Activated CD8-positive, alpha-beta memory T cell treated with anti-CD3 and anti-CD28 coated beads, Interleukin-2, amount 50 U/mL, for 48 hours (primary cell): Measurements from ENCODE around the gene MSANTD2.

Source experiments
- DNase-seq: peaks from one replicate; pipeline ENCODE4 v3.0.0-alpha.2; 2020

Gene MSANTD2

GRCh38 chr11:124728134-124728533, 72.1 kb downstream of the MSANTD2 start:
- DNase-seq: no peak

- no peak for DNase-seq
These were observed 72.7 kb downstream of the MSANTD2 start for GRCh38 chr11:124727474-124727873.

GRCh38 chr11:124725719-124726105, 74.5 kb downstream of the MSANTD2 start:
- DNase-seq: no peak

DNA sequence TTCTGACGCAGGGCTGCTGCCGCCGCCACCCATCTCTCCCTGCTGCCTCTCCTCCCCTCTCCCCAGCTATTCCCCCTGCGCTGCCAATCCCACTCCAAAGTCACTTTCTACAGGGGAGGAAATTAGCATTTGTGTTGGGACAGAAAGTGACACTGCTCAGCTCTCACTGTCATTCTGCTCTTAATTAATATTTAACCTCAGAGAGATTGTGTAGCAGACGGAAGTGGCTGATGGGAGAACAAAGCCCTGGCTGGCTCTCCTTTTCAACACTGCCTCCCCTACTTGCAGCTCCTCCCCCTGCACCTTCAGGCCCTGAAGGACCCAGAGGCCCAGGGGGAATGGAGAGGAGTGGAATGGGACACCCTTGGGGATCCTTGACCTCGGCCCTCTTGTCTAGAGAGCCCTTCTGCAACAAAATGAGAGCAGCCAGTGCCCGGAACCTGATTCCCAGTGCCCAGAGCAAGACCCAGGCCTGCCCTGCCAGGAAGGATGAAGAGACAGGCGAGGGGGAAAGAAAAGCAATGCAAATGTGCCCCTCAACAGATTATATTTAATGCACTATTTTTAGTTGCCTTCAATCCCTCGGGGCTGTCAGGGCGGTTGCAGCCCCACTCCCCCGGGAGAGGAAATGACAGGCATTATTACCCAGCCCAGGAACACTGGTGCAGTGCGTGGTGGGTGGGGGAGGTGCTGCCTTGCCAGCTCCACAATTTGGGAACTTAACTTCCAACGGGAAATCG, 75.1 kb downstream of the MSANTD2 start:
- no peak for DNase-seq

DNA sequence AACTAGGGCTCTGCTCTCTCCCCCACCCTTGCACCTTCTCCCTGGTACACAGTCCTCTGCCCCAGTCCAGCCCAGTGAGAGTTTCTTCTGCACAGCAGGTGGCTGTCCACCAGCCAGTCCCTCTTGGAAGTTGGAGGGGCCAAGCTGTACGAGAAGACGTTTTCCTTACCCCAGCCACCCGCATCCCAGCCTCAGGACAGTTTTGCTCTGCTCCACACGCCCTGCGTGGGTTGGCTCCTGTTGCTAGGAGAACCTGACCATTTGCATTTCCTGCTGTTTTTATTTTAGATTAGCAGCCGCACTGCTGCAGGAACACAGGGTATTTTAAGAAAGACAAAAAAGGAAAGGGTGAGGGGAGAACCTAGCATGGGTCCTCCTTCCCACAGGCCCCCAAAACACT, 78.0 kb downstream of the MSANTD2 start:
- no peak for DNase-seq

- DNase-seq: no peak
These were observed 80.7 kb downstream of the MSANTD2 start for GRCh38 chr11:124719534-124719933.

- DNase-seq: no peak
These were observed 81.4 kb downstream of the MSANTD2 start for GRCh38 chr11:124718801-124719200.

DNA sequence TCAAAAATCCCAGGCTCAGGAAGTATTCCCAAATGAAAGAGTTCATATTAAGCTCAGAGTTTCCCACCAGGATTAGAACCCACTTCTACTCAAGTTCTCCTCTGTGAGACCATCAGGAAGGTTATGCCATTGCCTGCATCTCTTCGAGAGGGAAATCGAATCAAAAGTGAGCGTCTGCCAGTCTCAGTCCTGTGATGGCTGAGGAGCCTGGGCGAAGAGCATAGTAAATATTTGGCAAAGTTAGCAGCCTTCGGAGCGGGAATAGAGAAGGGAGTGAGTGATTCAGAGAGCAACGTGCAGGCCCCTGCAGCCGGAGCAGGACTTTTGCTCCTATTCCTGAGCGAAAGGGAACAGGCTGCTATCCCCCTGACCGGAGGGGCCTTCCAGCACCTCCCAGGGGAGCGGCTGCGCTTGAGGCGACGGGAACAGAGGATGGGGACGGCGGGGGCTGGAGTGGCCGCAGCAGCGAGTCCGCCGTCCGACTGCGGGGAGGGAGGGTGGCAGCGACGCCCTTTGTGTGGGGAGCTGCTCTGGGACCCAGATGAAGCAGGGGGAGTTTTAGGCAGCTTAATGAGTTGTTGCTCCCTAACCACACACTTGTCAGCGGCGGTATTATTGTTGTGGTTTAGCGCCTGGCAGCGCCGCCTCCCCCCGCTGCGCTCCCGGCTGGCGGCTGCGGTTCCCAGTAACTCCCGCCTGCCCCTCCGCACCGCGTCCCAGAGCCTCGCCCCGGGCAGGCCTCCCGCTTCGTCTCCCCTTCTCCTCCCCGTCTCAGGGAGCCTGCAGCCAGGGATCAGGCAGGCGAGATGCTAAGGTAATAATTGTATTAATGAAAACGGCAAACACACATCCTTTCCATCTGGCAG, 82.2 kb downstream of the MSANTD2 start:
- peak; percentile 53 for DNase-seq

DNA sequence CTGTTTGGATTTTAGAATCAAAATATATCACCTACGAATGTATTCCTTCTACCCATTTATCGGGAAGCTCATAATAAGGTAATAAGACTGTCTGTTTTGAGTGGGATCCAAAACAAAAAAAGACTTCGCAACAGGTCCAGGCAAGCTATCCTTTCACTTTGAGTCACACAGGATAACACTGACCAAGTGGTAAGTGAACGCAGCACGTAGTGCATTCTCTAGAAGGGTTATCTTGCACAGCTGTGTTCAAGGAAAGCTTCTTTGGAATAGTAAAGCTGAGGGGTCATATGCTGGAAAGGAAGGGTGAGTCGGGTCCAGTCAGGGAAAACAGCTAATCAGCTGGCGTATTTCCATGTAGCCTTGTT, 82.8 kb downstream of the MSANTD2 start:
- no peak for DNase-seq

DNA sequence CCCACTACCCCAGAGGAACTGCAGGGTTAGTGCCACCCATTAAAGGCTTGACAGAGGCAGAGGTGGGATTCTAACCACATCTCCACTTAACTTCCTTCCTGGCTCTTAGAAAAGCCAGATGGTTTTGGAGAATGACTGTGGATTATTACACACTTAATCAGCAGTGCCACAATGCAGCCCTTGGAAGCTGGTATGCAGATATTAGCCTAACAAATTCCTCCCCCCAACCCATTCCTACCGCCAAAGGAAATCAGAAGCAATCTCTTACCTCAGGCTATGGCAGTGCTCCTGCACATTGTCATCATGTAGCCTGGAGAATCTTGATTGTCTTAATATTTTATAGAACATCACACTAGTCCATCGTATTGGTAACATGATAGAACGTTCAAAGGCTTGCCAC, 83.6 kb downstream of the MSANTD2 start:
- no peak for DNase-seq
